Heart left ventricle (tissue), 16 donors: ENCODE measurements around the gene GALP. TPM values are rescaled to one million over a fixed set of nuclear protein-coding genes. Genes with fewer than 3 reads are reported as not detected.
"Not testable (repeated sequence)": the region's sequence is repeated elsewhere in the genome, so short reads cannot be mapped to it uniquely, and the experiment has no call there.

Experiments
- ATAC-seq, 4 donors: fragments of 200-7000 bp; cut with Tn5 transposase; one replicate each; pipeline ENCODE4 v1.9.1; 2020 to 2022; ENCODE audit warnings: moderate library complexity in 4 of 4, mild to moderate bottlenecking in 3 of 4, moderate number of reproducible peaks in 1 of 4
- DNase-seq, 5 donors: peaks; one replicate each; pipeline ENCODE4 v3.0.0-alpha.2; 2020
- H3K27ac ChIP-seq, 12 donors: fragments of 200-600 bp; sonication (generic) in 4 of 12; one replicate each; pipeline versions ENCODE4 v1.5.0 to v1.8.0; 2016 to 2022; ENCODE audit warnings: mild to moderate bottlenecking in 2 of 12
- H3K27me3 ChIP-seq, 9 donors: fragments of 200-600 bp; sonication (generic) in 2 of 9; one replicate each; pipeline versions ENCODE4 v1.5.1 to v1.8.0; 2016 to 2022; ENCODE audit warnings: mild to moderate bottlenecking in 3 of 9
- H3K36me3 ChIP-seq, 9 donors: fragments of 200-600 bp; sonication (generic) in 2 of 9; one replicate each; pipeline versions ENCODE4 v1.5.0 to v1.8.0; 2018 to 2022; ENCODE audit warnings: mild to moderate bottlenecking in 2 of 9
- H3K4me1 ChIP-seq, 12 donors: fragments of 200-600 bp; sonication (generic) in 4 of 12; one replicate each; pipeline versions ENCODE4 v1.5.0 to v1.8.0; 2016 to 2022; ENCODE audit warnings: mild to moderate bottlenecking in 3 of 12
- H3K4me3 ChIP-seq, 12 donors: fragments of 200-600 bp; sonication (generic) in 4 of 12; one replicate each; pipeline versions ENCODE4 v1.5.0 to v1.8.0; 2017 to 2022; ENCODE audit warnings: mild to moderate bottlenecking in 9 of 12, moderate library complexity in 4 of 12
- H3K9me3 ChIP-seq, 12 donors: fragments of 200-600 bp; sonication (generic) in 4 of 12; one replicate each; pipeline versions ENCODE4 v1.5.0 to v1.8.0; 2016 to 2022; ENCODE audit warnings: mild to moderate bottlenecking in 1 of 12
- POLR2A ChIP-seq, 2 donors: fragments of 450-650 bp; IDR thresholded peaks; one replicate each; pipeline ENCODE4 v1.6.1; 2017; ENCODE audit warnings: antibody characterized with exemption in 2 of 2, mild to moderate bottlenecking in 2 of 2, moderate library complexity in 2 of 2
- WGBS, 4 donors: extraction: QIAGEN DNeasy Blood & Tissue Kit in 2 of 4; methylation state at CpG; one replicate each; pipeline versions ENCODE4 v1.1.5 to v1.1.7; 2013 to 2018; 5-methylcytosine and 5-hydroxymethylcytosine counted together
- intact Hi-C, 10 donors: fragments of 100-400 bp; cut with DNase I; formaldehyde crosslinking; loops; one replicate each; pipeline versions ENCODE4 v1.11.1 to v1.14.2; 2022
- polyA plus RNA-seq, 2 donors: library from polyadenylated mRNA; stranded (reverse); fragments of 200-250 nt; gene quantifications; one replicate each; pipeline ENCODE4 v1.2.3, GENCODE V29; 2013
- total RNA-seq, 9 donors: library from RNA; depleted of rRNA in 2 of 9; stranded (reverse); fragments of >200 nt in 2 of 9; fragmentation: NEBNext Ultra II Directional in 3 of 9; extraction: Animal tissue kit (Norgen Biotek cat#: 25700) in 3 of 9; gene quantifications; one replicate each; pipeline versions ENCODE4 v1.1.0 to v1.2.4, GENCODE V29; 2016 to 2023
- TF ChIP-seq, protein P1 (sequence below), 12 donors: fragments of 200-600 bp; sonication (generic) in 4 of 12; IDR thresholded peaks; one replicate each; pipeline versions ENCODE4 v1.5.0 to v1.8.0; 2018 to 2022; ENCODE audit warnings: antibody characterized with exemption in 12 of 12, mild to moderate bottlenecking in 5 of 12
- donor health status: ischemic (EF 13 %, LVEDD 7.1; RV severe dilation, severe dysfunction).
- donor health status: healthy with polysubstance abuse.
- donor health status: DM: no; HTN: yes; CAD: no.
- donor health status: DM: no; HTN: no; CAD: no.
- donor health status: ischemic (EF 25% LVEDD 6.9; RV normal size, moderate dysfunction).
- donor health status: ischemic (EF 25% LVEDD 5.7; RV mildly dilated, moderate dysfunction).
- donor health status: healthy.
- donor health status: DM: yes; HTN: yes; CAD: no.
- donor health status: ischemic (EF 35%, LVEDD 5.7; RV mildly dilated, moderate dysfunction).
- donor health status: nonischemic (EF 11% LVEDD 7.7; RV severe dilation, severe dysfunction).
- donor health status: DM: yes; HTN: yes; CAD: no.
- donor health status: PGD.
- donor health status: ischemic (EF 29% LVEDD 5.4; RV normal size, mild dysfunction).
- donor health status: nonischemic (EF 23%, LVEDD 6.1; RV moderate dilation, normal function).

Gene GALP
- total and polyA plus RNA-seq, 11 donors, result not detected

- Histone ChIP-seq H3K9me3 (no peaks in the 10 kb centered on the region), H3K27ac (no peak overlapping the region), H3K4me1 (no peaks in the 10 kb centered on the region), H3K27me3 (peaks cover 0 to 4% (median 0%) of the 10 kb centered on the region in 9 donors), H3K36me3 (no peaks in the 10 kb centered on the region), H3K4me3 (no peak overlapping the region)
- DNase-seq (no peak), ATAC-seq (no peak)
- no peak for TF ChIP-seq POLR2A (IDR thresholded peaks at IDR 0.05)
- TF ChIP-seq, protein P1, sequence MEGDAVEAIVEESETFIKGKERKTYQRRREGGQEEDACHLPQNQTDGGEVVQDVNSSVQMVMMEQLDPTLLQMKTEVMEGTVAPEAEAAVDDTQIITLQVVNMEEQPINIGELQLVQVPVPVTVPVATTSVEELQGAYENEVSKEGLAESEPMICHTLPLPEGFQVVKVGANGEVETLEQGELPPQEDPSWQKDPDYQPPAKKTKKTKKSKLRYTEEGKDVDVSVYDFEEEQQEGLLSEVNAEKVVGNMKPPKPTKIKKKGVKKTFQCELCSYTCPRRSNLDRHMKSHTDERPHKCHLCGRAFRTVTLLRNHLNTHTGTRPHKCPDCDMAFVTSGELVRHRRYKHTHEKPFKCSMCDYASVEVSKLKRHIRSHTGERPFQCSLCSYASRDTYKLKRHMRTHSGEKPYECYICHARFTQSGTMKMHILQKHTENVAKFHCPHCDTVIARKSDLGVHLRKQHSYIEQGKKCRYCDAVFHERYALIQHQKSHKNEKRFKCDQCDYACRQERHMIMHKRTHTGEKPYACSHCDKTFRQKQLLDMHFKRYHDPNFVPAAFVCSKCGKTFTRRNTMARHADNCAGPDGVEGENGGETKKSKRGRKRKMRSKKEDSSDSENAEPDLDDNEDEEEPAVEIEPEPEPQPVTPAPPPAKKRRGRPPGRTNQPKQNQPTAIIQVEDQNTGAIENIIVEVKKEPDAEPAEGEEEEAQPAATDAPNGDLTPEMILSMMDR (IDR thresholded peaks at IDR 0.05), result no peak
- intact Hi-C loops, result no loop called here
- 57 to 68% (median 63%) methylated on average over 4 of the region's 4 CpGs for WGBS, 4 donors
These were observed 35.9 kb downstream of the GALP start for GRCh38 chr19:56211718-56212117.

DNA sequence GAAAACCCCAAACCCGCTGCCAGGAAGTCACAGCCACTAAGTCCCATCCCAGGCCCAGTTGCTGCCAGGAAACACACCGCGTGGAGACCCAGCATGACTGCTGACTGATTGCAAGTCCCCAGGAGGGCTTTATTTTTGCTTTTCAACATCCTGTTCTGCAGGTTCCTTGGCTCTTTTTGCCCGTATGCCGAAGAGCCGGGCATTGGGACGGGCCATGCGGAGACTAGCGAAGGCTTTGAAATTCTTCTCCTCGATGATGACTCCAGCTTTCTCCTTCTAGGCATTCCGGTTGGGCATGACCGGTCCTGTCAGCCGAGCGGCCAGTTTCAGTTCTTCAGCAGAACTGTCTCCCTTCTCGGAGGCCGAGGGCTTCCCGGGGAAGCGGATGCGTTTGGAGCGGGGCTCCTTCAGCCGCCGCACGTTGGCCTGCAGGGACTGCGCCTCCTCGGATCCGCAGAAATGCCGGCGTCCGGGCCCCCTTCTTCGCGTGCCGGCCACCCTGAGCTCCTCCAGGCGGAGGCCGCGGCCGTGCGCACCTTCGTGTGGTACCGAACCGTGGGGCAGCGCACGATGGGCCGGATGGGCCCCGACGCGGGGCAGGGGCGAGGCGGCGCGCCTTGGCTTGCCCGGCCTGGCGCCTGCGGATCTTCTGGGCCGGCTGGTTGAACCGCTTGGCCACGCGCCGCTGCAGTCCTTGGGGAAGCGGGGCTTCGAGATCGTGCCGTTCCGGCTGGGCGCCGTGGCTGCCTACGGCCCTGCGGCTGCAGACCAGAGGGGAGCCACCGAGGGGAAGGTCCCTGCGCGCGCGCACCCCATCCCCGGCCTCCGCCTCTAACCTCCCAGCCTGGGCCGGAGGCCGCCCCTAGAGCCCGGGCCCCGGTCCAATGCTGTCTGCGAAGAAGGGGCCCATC, 41.5 kb downstream of the GALP start:
- intact Hi-C loops, result no loop called here
- Histone ChIP-seq H3K4me3 (peak overlapping the region; percentile 14 to 57 (median 49)), H3K27ac (no peak overlapping the region), H3K36me3 (peaks cover 0 to 6% (median 0%) of the 10 kb centered on the region in 9 donors), H3K9me3 (no peaks in the 10 kb centered on the region), H3K27me3 (peaks cover 0 to 14% (median 4%) of the 10 kb centered on the region in 9 donors), H3K4me1 (peaks cover 0 to 10% (median 6%) of the 10 kb centered on the region in 12 donors)
- ATAC-seq (peak in 2 of 4 donors; percentile 33 to 52), DNase-seq (peak in 3 of 5 donors; percentile 21 to 60 (median 31))
- WGBS, 4 donors, result 4 to 18% (median 5%) methylated on average over 28 to 79 of the region's 79 CpGs
- TF ChIP-seq POLR2A (IDR thresholded peaks at IDR 0.05), result no peak
- TF ChIP-seq, protein P1 (IDR thresholded peaks at IDR 0.05), result no peak

GRCh38 chr19:56218961-56219360, 43.2 kb downstream of the GALP start:
- WGBS, 4 donors, result 74 to 89% (median 85%) methylated on average over 10 of the region's 10 CpGs
- no peak for DNase-seq
- intact Hi-C loops, result no loop called here

GRCh38 chr19:56221442-56221841, 45.6 kb downstream of the GALP start:
- H3K27me3 ChIP-seq, result peaks cover 0 to 13% (median 4%) of the 10 kb centered on the region in 9 donors
- intact Hi-C loops, DNase-seq, ATAC-seq, H3K27ac ChIP-seq, H3K4me3 ChIP-seq, H3K9me3 ChIP-seq: not testable (repeated sequence)
- TF ChIP-seq, protein P1 (IDR thresholded peaks at IDR 0.05), result peak in 1 of 12 donors; percentile 8
- H3K36me3 ChIP-seq, result peaks cover 0 to 13% (median 0%) of the 10 kb centered on the region in 9 donors
- WGBS, 4 donors, result 58 to 71% (median 62%) methylated on average over 9 of the region's 9 CpGs
- H3K4me1 ChIP-seq, result peaks cover 0 to 10% (median 6%) of the 10 kb centered on the region in 12 donors

More at GRCh38 chr19:56218961-56219360, 43.2 kb downstream of the GALP start:
- Histone ChIP-seq H3K4me1 (peaks cover 0 to 10% (median 6%) of the 10 kb centered on the region in 12 donors), H3K27ac (no peak overlapping the region), H3K36me3 (peaks cover 0 to 13% (median 0%) of the 10 kb centered on the region in 9 donors), H3K4me3 (no peak overlapping the region), H3K27me3 (peaks cover 0 to 14% (median 4%) of the 10 kb centered on the region in 9 donors), H3K9me3 (no peaks in the 10 kb centered on the region)
- TF ChIP-seq, protein P1 (IDR thresholded peaks at IDR 0.05), result no peak
- TF ChIP-seq POLR2A (IDR thresholded peaks at IDR 0.05), result no peak
- no peak for ATAC-seq
